GM19193 (cell line): Measurements from ENCODE around the gene FIGN.

Experiments used
- POLR2A ChIP-seq: IDR thresholded peaks from 4 replicates; pipeline ENCODE4 v1.6.1; 2011; ENCODE audit not compliant: insufficient read depth, insufficient read length; ENCODE audit errors: extremely low read depth

FIGN gene

GRCh38 chr2:163735685-163736432, at the start of gene FIGN:
Gene FIGN, minus strand, starts transcription at chr2:163736008. Its CDS starts 1,081 bp downstream, at chr2:163734927.
- TF ChIP-seq POLR2A: no peak

GRCh38 chr2:163785162-163785561, 49.4 kb upstream of the FIGN start:
- TF ChIP-seq POLR2A: no peak

- TF ChIP-seq POLR2A: no peak
These were observed 44.3 kb upstream of the FIGN start for GRCh38 chr2:163779970-163780597.

- no peak for TF ChIP-seq POLR2A
These were observed 42.4 kb upstream of the FIGN start for GRCh38 chr2:163778045-163778781.

- TF ChIP-seq POLR2A: no peak
These were observed 39.5 kb upstream of the FIGN start for GRCh38 chr2:163775304-163775703.

GRCh38 chr2:163774862-163775261, 39.1 kb upstream of the FIGN start:
- no peak for TF ChIP-seq POLR2A

GRCh38 chr2:163773276-163773675, 37.5 kb upstream of the FIGN start:
- TF ChIP-seq POLR2A: no peak

GRCh38 chr2:163771596-163771995, 35.8 kb upstream of the FIGN start:
- TF ChIP-seq POLR2A: no peak

GRCh38 chr2:163768881-163769695, 33.3 kb upstream of the FIGN start:
- TF ChIP-seq POLR2A: no peak

- no peak for TF ChIP-seq POLR2A
These were observed 31.3 kb upstream of the FIGN start for GRCh38 chr2:163767097-163767496.

GRCh38 chr2:163764566-163764965, 28.8 kb upstream of the FIGN start:
- TF ChIP-seq POLR2A: no peak

- no peak for TF ChIP-seq POLR2A
These were observed 23.2 kb upstream of the FIGN start for GRCh38 chr2:163759013-163759412.

- no peak for TF ChIP-seq POLR2A
These were observed 22.0 kb upstream of the FIGN start for GRCh38 chr2:163757814-163758213.

- no peak for TF ChIP-seq POLR2A
These were observed 20.8 kb upstream of the FIGN start for GRCh38 chr2:163756588-163756987.

- TF ChIP-seq POLR2A: no peak
These were observed 19.6 kb upstream of the FIGN start for GRCh38 chr2:163755366-163755765.
